Myocyte (in vitro differentiated cells): ENCODE data around the gene WIPI1. TPM values are rescaled to one million over a fixed set of nuclear protein-coding genes. Genes with fewer than 3 reads are reported as not detected.
"Not testable (repeated sequence)": the region's sequence is repeated elsewhere in the genome, so short reads cannot be mapped to it uniquely, and the experiment has no call there.

Experiments
- DNase-seq: peaks from one replicate; pipeline ENCODE4 v3.0.0-alpha.2; 2012; ENCODE audit warnings: low read depth
- total RNA-seq: library from RNA; depleted of rRNA; stranded (reverse); fragments of >200 nt; gene quantifications from 2 replicates; pipeline ENCODE4 v1.2.3, GENCODE V29; 2014

WIPI1 gene
- total RNA-seq, 1 donor from 2014 or later = 141 TPM

DNA sequence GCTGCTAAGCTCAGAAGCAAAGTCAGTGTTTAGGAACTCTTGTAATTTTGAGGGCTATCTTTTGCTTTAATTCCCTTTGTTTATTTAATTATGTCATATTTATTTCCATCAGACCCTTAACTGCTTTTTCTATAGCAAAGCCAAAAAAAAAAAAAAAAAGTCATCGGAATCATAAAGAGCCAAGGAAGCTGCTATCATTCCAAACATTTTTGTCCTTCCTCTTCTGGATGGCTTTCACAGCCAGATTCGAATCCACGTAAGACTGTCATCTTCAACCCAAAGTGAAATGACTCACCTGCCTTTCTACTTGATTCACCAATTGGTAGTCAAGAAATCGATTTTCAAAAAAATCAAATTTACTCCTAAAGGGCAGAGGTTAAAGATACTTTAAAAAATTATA is 38.4 kb downstream of the WIPI1 start:
- no peak for DNase-seq

GRCh38 chr17:68417317-68417716 is 40.0 kb downstream of the WIPI1 start:
- DNase-seq = no peak

GRCh38 chr17:68414901-68415300 is 42.4 kb downstream of the WIPI1 start:
- DNase-seq = not testable (repeated sequence)

- DNase-seq = not testable (repeated sequence)
Observed at GRCh38 chr17:68413597-68414560, 43.4 kb downstream of the WIPI1 start.

DNA sequence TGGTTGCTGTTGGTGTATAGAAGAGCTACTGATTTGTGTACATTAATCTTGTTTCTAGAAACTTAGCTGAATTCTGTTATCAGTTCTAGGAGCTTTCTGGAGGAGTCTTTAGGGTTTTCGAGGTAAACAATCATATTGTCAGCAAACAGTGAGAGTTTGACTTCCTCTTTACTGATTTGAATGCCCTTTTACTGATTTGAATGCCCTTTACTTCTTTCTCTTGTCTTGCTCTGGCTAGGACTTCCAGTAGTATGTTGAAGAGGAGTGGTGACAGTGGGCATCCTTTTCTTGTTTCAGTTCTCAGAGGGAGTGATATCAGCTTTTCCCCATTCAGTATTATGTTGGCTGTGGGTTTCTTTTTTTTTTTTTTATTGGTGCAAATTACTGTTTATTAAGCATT is 49.6 kb downstream of the WIPI1 start:
- not testable (repeated sequence) for DNase-seq

DNA sequence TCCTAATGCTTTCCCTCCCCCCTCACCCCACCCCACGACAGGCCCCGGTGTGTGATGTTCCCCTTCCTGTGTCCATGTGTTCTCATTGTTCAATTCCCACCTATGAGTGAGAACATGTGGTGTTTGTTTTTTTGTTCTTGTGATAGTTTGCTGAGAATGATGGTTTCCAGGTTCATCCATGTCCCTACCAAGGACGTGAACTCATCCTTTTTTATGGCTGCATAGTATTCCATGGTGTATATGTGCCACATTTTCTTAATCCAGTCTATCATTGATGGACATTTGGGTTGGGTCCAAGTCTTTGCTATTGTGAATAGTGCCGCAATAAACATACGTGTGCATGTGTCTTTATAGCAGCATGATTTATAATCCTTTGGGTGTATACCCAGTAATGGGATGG is 53.5 kb downstream of the WIPI1 start:
- DNase-seq = not testable (repeated sequence)

GRCh38 chr17:68403122-68403521 is 54.2 kb downstream of the WIPI1 start:
- DNase-seq = no peak

GRCh38 chr17:68401288-68401687 is 56.0 kb downstream of the WIPI1 start:
- DNase-seq = no peak

DNA sequence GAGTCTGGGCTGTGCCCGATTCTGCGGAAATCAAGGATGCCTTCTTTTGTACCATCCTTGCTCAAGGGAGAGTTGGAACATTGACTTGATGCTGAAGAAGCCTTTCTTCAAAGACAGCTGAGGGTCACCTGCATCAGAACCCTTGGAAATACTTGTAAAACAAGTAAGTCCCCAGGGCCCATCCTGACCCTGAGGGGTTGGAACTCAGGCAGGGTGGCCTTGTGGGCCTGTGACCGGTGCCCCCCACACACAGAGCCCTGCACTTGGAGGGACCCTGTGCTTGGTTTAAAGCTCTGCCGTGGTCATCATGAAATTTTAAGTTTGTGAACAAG is 56.9 kb downstream of the WIPI1 start:
- DNase-seq = no peak

DNA sequence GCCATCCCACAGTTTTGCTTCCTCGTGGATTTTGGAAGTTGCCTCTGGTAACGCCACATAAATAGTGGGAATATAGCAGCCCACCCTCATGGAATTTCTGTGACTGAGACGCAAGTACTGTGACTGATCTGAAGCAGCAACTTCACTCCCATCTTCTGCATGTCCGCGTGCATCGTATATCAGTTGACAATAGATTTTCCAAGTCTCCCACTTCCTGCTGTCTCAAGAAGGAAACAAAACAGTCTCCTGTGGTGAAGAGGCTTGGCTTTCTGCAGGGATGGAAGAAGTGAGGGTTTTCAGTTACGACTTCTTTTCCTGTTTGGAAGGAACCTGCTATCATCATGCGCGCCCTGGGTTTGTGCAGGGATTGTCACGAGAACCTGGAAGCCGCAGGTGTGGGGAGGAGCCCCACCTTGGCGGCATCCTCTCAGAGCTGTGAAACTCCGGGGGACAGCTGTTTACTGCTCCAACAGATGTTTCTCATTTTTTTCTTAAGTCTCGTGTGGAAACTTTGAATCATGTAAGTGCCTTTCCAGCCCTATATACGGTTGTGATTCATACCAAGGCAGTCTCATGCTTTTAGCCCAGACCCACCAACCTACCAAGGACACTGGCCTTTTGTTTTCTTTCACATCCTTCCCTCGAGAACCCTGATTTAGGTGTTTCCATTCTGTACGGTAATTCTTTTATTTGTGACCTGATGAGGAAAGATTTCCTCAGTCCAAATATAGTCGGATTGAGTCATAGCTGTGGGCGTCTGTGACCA is 57.5 kb downstream of the WIPI1 start:
- DNase-seq = no peak

DNA sequence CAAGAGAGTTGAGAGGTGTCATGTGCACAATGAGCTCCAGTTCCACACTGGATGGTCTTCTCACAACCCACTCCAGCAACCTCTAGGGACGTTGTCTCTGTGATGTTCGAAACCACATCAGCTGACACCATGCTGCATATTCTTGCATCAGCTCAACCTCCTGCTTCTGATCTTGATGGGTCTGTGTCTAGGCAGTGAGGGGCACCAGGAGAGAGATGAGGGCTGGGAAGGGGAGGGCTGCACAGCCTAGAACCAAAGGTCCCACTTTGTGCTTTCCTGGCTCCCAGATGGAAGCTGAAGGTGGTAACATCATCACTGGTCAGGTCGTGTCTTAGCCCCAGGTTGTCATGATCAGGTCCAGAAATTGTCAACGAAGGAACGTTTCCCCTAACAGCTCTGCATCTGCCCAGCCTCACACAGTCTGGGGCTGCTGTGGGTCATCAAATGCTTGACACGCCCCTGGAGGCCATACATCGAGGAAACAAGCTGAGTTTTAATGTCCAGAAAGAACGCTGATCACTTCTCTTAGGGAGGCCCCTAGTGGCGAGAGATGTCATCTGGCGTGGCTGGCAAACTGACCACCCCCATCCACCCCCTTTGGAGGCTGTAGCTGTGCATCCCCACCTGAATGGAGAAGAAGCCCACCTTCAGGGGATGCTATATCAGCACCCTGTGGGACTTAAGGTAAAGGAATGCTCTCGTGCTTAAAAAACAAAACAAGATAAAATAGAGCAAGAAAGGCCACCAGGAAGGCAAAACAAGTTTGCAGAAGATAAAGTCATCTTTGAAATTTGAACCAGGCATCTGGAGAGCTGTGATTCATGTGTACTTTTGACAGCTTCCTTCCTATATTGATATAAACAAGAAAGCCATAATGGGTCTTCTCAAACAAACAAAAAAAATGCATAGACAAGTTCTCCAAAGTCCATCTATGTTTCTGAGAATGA is 58.3 kb downstream of the WIPI1 start:
- DNase-seq = peak; percentile 53

- no peak for DNase-seq
Observed at GRCh38 chr17:68397108-68397536, 60.2 kb downstream of the WIPI1 start.

DNA sequence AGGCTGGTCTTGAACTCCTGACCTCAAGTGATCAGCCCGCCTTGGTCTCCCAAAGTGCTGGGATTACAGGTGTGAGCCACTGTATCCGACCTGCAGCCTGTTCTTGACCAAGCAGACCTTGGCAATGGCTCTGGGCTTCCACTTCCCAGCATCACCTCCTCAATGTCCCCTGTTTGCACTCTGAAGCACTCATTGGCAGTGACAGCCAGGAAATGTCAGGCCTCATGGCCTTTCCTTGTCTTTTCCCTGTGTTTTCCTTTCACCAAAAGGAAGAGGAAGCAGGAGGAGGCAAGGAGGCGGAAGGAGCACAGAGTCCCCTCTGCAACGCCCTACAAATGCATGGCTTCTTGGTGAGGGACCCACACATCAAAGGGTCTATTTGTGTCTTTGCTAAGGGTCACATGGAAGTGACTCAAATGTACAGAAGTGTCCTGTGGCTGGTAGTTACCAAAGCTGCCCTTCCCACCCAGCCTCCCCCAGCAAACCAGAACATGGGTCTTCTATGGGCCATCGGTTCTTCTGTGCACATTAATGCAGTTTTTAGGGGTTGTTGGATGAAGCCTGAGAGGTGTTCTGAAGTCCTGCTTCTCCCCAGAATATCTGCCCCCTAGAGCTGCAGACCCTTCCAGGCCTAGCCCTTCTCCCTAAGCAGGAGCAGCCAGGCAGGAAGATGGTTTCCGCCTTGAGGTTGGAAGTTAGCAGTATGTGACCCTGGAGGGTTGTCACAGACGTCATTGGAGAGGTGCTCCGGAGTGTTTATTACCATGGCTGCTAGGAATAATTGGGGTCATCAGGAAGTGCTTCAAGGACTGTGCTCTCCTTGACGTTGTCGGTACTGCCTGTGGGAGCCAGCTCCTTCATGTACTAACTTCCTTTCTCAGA is 60.8 kb downstream of the WIPI1 start:
- no peak for DNase-seq

GRCh38 chr17:68394608-68395331 is 62.5 kb downstream of the WIPI1 start:
- DNase-seq = no peak

DNA sequence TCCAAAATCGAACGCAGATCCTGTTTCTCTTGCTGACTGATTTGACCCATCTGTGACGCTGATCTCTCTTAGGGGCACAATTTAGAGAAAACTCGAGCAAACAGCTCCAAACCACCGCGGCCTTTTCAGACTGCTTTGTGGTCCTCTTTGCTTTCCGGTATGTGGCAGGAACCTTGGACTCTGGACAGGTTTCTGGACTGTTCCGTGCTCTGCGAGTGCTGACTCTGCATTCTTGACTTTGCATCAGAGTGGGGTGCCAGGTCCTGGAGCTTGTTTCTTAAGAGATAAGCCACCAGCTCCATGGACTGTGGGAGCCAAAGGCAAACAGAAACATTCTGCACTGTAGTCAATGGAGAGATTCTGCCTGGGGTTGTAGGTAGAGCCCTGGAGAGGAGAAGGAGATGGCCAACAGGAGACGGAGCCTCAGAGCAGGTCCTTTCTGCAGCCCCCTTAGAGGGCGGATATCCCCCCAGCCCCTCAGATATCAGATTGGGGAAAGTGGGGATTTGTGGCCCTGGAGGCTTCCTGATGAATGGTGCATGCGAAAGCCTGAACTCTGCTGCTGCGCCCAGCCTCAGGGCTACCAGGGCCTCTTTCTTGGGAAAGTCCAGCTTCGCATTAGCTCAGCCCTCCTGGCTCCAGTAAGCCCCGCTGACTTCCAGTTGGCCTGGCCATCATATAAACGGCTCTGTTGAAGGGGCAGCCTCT is 65.6 kb downstream of the WIPI1 start:
- DNase-seq = no peak

DNA sequence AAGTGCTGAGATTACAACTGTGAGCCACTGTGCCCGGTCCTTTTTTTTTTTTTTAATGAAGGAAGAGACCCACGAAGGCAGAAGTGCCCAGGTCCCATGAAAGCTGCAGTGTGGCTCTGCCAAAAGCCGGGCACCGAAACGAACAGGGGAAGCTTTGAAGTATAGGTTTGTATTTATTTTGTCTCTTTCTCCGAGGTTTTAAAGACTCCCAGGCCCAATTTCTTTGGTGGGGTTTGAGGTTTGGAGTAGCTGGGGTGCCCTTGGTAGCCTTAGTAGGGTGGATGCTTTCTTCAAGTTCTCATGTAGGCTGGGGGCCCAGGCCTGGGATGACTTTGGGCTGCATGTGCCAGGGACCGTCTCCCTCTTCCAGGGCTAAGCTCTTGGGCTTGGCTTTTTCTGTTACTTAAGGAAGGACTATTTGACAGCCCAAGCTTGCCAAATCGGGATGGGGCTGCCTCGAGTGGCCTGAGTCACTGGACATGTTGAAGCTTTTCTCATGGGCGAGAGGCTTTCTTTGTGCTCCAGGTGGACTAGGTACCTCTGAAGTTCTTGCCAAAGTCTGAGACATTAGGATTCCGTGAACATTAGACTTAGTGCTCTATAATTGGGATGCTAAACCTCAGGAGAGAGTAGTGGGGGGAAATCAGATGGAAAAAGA is 66.3 kb downstream of the WIPI1 start:
- no peak for DNase-seq

- no peak for DNase-seq
Observed at GRCh38 chr17:68389041-68389440, 68.3 kb downstream of the WIPI1 start.
